Astrocyte of the hippocampus (primary cell): Measurements from ENCODE around the gene DLG2.

Source experiments
- DNase-seq: peaks from one replicate; pipeline ENCODE4 v3.0.0; 2011; ENCODE audit warnings: low read depth, low spot score

Gene DLG2

DNA sequence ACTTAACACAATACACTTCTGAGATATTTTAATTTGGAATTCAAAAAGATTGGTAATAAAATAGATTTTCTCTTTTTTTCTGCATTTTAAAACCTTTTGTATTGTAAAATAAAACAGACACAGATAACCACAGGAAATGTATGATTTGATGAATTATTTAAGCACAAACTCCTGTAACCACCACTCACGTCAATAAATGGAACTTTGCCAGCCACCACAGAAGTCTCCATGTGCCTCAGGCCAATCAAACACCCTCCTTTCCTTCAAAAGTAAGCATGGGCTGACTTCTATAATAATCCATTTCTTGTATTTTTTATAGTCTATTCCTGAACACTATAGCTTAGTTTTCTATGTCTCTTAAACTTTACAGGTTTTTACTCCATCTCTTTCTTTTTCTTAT lies 721.7 kb downstream of the DLG2 start:
- DNase-seq = no peak

DNA sequence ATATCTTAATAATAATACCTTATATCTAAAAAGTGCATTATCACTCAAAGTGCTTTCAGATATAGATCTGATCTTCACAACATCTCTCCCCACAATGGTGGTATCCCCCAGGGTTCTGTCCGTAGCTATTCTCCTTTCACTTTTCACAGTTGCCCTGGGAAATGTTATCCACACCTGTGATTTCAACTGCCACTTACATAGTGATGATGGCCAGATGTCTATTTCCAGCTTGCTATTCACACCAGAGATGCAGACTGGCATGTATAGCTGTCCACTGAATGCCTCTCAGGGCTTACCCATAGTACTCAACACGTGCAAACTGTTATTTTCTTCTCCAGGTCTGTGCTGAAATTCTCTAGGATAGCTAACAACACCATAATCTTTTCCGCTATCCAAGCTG lies 724.7 kb downstream of the DLG2 start:
- DNase-seq = no peak

DNA sequence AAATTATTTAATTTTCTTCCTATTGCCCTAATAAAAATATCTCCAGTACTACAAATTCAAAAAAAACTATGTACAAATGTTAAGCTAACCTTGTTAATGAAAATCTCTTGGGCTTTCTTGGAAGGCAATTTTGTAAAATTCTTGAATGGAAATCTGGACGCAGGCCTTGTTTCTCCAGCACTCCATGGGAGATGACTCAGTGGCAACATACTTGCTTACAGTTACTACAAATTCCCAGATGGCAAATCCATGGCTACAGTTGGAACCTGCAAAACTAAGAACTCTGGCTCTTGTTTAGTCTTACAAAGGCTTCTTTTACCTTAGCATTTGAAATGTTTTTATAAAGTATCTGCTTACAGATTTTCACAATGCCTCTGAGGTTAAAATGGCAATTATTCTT lies 725.2 kb downstream of the DLG2 start:
- peak; percentile 69 for DNase-seq

GRCh38 chr11:84899740-84900139 lies 727.4 kb downstream of the DLG2 start:
- DNase-seq = no peak

DNA sequence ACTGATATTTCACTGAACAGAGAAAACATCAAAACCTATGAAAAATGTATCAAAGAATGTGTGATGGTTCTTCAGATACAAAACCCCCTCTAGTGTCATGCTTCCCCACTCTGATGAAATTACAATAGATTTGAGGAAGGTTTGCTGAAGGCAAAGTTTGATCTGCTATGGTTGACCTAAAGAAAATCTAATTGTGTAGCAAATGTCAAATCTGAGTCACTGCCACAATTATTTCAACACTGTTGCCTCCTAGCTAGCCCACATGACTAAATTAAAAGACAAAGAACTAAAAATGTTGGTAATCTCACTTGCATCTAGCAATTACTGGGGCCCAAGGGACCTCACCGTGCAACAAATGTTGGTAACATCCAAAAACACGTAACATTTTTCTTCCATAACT lies 728.0 kb downstream of the DLG2 start:
- DNase-seq = no peak

- no peak for DNase-seq
Observed at GRCh38 chr11:84894666-84895065, 732.5 kb downstream of the DLG2 start.

DNA sequence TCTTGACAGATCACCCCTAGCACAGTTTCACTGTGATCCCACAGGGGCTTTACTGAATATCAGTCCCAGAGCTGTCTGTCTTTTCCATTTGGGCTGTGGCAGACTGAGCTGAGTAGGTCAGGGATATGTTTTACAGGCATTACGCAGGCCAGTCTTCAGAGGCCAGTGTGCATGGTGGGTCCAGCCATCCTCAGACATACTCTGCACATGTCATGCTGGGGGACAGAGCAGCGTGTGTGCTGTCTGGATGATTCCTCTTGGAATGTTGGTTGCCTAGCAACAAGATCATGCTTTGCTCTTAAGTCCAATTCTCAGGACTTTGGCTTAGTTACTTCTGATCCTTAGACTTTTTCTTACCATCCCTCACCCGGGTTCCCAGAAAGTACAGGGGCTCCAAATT lies 736.5 kb downstream of the DLG2 start:
- peak; percentile 16 for DNase-seq

GRCh38 chr11:84889556-84889955 lies 737.6 kb downstream of the DLG2 start:
- no peak for DNase-seq

- no peak for DNase-seq
Observed at GRCh38 chr11:84887055-84887629, 740.0 kb downstream of the DLG2 start.

GRCh38 chr11:84886344-84886743 lies 740.8 kb downstream of the DLG2 start:
- DNase-seq = peak; percentile 70

DNA sequence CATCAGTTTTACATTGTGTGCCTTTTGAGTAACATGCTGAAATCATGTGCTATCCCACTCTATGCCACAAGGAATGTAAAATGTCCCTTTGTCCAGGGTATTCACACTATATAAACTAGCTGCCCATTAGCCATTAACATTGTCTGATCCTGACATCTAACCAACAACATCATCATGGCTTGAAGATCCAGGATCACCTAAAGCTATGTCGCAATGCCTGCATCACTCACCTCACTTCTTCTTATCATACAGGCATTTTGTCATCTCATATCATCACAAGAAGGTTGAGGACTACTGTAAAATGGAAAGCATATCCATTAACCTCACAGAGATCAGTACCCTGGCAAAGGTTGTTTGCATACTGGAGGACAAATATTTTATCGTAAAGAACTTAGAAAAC lies 742.3 kb downstream of the DLG2 start:
- DNase-seq = no peak

- no peak for DNase-seq
Observed at GRCh38 chr11:84882056-84882455, 745.1 kb downstream of the DLG2 start.

DNA sequence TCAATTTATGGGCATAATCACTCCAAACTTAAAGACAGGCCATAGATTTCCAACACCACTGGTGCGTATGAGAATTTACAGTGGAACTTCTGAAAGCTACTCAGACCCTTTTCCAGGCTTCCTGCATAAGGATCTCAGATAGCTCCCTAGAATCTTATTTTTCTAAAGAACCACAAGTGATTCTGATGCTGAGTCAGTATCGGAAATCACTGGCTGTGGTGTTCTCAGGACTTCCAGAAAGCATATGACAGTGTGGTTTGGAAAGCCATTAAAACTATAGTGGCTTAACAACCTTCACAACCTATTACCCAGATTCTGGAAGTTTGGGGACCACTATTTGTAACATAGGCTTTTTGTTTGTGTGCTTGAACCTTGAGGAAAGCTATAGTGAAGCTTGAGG lies 756.0 kb downstream of the DLG2 start:
- DNase-seq = peak; percentile 34

DNA sequence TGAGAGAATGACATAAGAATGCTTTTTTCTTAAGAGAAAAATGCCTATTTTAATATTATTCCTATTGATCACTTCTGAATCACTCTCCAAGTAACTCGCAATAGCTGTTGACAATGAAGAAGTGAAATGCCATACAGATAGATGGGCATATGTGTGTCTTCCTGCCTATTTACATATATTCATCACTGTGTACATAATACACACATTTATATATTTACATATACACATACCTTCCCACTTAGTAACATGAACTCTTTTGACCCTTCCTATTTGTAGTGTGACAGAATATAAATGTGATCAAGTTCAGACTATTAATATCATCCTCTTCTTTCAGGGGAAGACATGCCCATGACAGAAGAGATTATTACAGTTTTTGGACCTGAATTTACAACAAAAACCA lies 756.7 kb downstream of the DLG2 start:
- DNase-seq = no peak

DNA sequence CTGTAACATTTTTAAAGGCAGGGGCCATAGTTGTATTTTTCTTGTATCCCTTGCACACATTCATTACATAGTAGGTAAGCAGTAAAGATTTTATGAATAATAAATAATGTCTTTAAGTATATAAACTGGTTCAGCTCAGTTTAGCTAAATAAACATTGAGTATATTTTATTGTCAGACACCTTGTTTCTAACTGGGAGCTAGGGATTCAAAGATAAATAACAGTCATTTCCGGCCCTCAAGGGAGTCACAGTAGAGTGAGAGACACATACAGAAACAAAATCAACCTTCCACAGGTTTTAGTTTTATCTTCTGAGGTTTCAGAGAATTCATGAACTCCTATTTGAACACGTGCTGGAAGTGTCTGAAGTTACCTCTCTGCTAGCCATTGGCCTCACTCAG lies 760.2 kb downstream of the DLG2 start:
- no peak for DNase-seq

DNA sequence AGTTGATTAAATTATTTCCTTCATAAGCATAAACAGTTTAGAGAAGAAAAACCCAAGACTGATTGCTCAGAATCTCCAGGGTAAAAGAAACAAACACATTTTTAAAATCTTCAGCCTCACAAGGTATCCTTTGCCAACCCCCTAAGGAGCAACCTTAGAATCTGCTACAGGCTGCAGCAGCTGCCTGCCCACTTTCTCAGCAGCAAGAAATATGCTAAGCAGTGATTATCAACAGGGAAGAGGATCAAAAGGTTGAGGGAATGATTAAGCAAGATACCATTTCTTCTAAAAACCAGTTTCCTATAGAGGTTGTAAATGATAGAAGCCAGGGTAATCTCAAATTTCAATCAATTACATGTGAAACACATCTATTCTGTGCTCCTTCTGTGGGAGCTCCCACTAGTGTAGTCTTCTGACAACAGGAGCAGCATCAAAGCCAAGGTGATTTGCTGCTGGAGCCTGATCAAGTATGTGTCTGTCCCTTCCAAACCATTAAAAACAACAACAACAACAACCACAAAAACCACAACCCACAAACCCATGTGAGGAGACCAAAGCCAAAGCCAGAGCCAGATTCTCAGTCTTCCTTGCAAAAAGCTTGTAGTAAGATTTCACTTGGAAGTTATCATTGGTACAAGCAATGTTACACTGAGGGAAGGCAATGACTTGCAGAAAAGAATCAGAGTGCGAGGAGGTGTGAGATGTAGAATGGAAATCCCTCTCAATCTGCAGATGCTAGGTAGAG lies 761.2 kb downstream of the DLG2 start:
- peak; percentile 78 for DNase-seq

DNA sequence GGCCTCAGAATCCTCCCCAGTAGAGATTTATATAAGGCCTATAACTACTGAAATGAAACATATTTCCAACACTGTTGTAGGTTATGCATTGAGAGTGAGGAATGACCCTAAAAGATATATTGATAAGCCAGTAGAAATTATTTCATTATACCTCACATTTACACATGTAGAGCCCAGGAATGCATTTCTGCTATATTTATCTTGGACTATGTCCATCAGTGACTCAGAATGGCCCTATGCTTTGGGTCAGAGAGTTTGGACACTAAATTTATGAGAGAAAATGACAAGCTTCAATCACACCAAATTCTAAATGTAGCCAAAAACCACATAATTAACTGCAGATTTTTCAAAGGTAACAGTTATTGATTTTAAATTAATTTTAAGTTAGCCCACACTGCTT lies 761.9 kb downstream of the DLG2 start:
- peak; percentile 39 for DNase-seq

- DNase-seq = no peak
Observed at GRCh38 chr11:84857746-84858145, 769.4 kb downstream of the DLG2 start.

DNA sequence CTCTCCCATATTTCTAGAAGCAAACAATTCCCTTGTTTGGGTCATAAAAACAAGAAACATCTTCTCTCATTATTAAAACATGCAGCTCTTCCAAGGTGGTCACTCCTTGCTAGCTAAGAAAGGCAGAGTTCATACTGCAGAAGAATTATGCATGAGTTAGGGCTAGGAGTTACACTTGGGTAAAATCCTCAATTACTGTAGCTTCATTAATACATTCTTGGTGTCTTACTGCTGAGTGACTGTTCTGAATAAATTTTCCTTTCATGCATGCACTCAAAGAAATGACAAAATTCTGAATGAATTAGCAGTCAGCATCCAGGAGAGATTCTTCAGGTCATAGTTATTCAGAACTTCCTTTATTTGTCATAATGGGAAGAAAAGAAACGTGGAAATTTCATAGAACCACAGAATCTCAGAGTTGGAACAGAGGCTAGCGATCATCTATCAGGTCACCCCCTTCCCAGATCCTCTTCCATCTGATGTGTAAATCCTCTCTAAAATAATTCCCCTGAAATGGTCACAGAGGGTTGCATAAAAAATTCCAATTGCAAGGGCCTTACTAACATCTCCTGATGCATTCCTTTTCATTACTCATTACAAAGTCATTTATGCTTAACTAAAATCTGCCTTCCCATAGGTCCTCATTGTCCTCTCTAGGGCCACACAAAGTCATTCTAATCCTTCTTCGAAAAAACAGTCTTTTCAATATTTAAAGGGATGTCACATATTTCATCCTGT lies 771.5 kb downstream of the DLG2 start:
- DNase-seq = peak; percentile 61

GRCh38 chr11:84854498-84854880 lies 772.7 kb downstream of the DLG2 start:
- DNase-seq = no peak

- DNase-seq = no peak
Observed at GRCh38 chr11:84853841-84854497, 773.2 kb downstream of the DLG2 start.

DNA sequence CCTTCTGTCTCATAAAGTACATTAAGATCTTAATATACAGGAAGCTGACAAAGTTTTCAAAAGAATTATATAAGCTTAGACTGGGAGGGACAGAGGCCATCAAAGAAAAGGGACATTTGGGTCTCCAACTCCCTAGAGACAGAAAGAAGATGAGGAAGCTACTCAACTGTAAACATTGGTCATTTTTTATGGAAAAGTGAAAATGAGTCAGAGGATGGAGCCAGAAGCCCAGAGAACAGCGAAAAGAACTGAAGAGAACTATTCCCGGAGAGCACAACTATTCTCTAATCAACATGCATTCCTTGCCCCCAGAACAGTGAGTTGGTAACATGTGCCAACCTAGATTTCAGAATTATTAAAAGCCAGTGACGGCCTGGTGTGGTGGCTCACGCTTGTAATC lies 779.3 kb downstream of the DLG2 start:
- DNase-seq = no peak
